Left lung (tissue), 10 donors: ENCODE results near the gene NCKAP5L. TPM values are rescaled to one million over a fixed set of nuclear protein-coding genes. Genes with fewer than 3 reads are reported as not detected.

ENCODE experiments used
- ATAC-seq: fragments of 200-7000 bp; cut with Tn5 transposase; one replicate; pipeline ENCODE4 v1.9.1; 2020; ENCODE audit warnings: moderate library complexity
- DNase-seq, 4 donors: peaks; one replicate each; pipeline ENCODE4 v3.0.0-alpha.2; 2013 to 2020
- H3K27ac ChIP-seq, 2 donors: fragments of 200-600 bp; sonication (generic) in 1 of 2; one replicate each; pipeline versions ENCODE4 v1.5.0 to v1.8.0; 2020 to 2021
- H3K27me3 ChIP-seq, 2 donors: fragments of 200-600 bp; sonication (generic) in 1 of 2; one replicate each; pipeline versions ENCODE4 v1.5.0 to v1.8.0; 2020 to 2021
- H3K36me3 ChIP-seq, 2 donors: fragments of 200-600 bp; sonication (generic) in 1 of 2; one replicate each; pipeline versions ENCODE4 v1.5.0 to v1.8.0; 2020 to 2021
- H3K4me1 ChIP-seq, 2 donors: fragments of 200-600 bp; one replicate each; pipeline ENCODE4 v1.8.0; 2021
- H3K4me3 ChIP-seq, 2 donors: fragments of 200-600 bp; sonication (generic) in 1 of 2; one replicate each; pipeline versions ENCODE4 v1.5.0 to v1.8.0; 2020 to 2021; ENCODE audit warnings: mild to moderate bottlenecking in 1 of 2
- H3K9me3 ChIP-seq, 2 donors: fragments of 200-600 bp; sonication (generic) in 1 of 2; one replicate each; pipeline versions ENCODE4 v1.5.0 to v1.8.0; 2020 to 2021
- intact Hi-C, 2 donors: fragments of 100-400 bp; cut with DNase I; formaldehyde crosslinking; loops; one replicate each; pipeline versions ENCODE4 v1.11.2 to v1.14.2; 2022
- polyA plus RNA-seq, 6 donors: library from polyadenylated mRNA; unstranded; fragments of 120-200 nt; gene quantifications; one replicate each; pipeline ENCODE4 v1.2.1, GENCODE V29; 2013; ENCODE audit not compliant: insufficient read length in 6 of 6
- total RNA-seq, 2 donors: library from RNA; stranded (reverse); fragmentation: NEBNext Ultra II Directional; extraction: Animal tissue kit (Norgen Biotek cat#: 25700); gene quantifications; one replicate each; pipeline ENCODE4 v1.2.1, GENCODE V29; 2021
- TF ChIP-seq, protein P1 (sequence below), 2 donors: fragments of 200-600 bp; sonication (generic) in 1 of 2; IDR thresholded peaks; one replicate each; pipeline versions ENCODE4 v1.5.0 to v1.8.0; 2021; ENCODE audit warnings: antibody characterized with exemption in 2 of 2
- donor health status: DM: no; HTN: yes; CAD: no.
- donor health status: DM: no; HTN: no; CAD: no.

The NCKAP5L gene
- total and polyA plus RNA-seq, 8 donors: 16.4 to 29.9 (median 21.9) TPM

- no peak for ATAC-seq
- no peaks in the 10 kb centered on the region for H3K9me3 ChIP-seq
- TF ChIP-seq, protein P1, sequence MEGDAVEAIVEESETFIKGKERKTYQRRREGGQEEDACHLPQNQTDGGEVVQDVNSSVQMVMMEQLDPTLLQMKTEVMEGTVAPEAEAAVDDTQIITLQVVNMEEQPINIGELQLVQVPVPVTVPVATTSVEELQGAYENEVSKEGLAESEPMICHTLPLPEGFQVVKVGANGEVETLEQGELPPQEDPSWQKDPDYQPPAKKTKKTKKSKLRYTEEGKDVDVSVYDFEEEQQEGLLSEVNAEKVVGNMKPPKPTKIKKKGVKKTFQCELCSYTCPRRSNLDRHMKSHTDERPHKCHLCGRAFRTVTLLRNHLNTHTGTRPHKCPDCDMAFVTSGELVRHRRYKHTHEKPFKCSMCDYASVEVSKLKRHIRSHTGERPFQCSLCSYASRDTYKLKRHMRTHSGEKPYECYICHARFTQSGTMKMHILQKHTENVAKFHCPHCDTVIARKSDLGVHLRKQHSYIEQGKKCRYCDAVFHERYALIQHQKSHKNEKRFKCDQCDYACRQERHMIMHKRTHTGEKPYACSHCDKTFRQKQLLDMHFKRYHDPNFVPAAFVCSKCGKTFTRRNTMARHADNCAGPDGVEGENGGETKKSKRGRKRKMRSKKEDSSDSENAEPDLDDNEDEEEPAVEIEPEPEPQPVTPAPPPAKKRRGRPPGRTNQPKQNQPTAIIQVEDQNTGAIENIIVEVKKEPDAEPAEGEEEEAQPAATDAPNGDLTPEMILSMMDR (IDR thresholded peaks at IDR 0.05): no peak
- DNase-seq: peak in 1 of 4 donors; percentile 31
- no peak overlapping the region for H3K27ac ChIP-seq
- intact Hi-C loops: no loop called here
- no peak overlapping the region for H3K4me3 ChIP-seq
- no peaks in the 10 kb centered on the region for H3K36me3 ChIP-seq
- peaks cover 20 to 29% of the 10 kb centered on the region in 2 donors for H3K4me1 ChIP-seq
- H3K27me3 ChIP-seq: no peaks in the 10 kb centered on the region
Measured at GRCh38 chr12:49871263-49871561, 43.0 kb upstream of the NCKAP5L start.

GRCh38 chr12:49870501-49871262 lies 42.5 kb upstream of the NCKAP5L start:
- DNase-seq: no peak
- Histone ChIP-seq H3K9me3 (no peaks in the 10 kb centered on the region), H3K4me1 (peaks cover 20 to 29% of the 10 kb centered on the region in 2 donors), H3K27ac (no peak overlapping the region), H3K4me3 (no peak overlapping the region), H3K36me3 (no peaks in the 10 kb centered on the region), H3K27me3 (no peaks in the 10 kb centered on the region)
- TF ChIP-seq, protein P1 (IDR thresholded peaks at IDR 0.05): no peak
- ATAC-seq: no peak
- intact Hi-C loops: no loop called here

DNA sequence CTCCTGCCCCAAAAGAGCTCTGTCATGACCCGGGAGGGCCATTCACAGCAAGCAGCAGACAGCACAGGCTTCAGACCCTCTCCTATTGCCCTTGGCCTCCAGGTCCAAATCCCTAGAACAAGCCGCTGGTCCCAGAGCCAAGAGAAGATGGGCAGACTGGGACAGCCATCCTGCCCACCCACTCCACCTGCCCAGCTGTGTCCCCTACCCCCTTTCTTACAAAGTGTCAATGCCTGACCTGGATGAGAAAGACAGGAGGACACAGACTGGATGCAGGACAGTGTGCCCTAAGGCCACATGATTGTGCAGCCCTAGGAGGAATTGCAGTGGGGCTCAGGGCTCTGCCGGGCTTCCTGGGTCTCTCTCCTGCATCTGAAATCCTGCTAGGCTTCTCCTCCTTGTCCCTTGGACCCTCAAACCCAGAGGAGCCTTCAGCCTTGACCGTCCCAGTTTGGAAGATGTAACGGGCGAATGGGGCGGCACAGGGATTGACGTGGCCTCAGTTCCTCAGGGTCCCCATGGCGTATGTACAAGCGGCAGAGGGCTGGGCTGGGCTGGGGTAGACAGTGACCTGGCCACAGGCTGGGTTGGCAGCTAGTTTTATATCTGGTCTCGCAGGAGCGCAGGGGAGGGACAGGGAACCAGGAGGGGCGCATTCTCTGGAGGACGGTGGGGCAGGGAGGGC lies 41.7 kb upstream of the NCKAP5L start:
- H3K4me1 ChIP-seq: peaks cover 20 to 29% of the 10 kb centered on the region in 2 donors

DNA sequence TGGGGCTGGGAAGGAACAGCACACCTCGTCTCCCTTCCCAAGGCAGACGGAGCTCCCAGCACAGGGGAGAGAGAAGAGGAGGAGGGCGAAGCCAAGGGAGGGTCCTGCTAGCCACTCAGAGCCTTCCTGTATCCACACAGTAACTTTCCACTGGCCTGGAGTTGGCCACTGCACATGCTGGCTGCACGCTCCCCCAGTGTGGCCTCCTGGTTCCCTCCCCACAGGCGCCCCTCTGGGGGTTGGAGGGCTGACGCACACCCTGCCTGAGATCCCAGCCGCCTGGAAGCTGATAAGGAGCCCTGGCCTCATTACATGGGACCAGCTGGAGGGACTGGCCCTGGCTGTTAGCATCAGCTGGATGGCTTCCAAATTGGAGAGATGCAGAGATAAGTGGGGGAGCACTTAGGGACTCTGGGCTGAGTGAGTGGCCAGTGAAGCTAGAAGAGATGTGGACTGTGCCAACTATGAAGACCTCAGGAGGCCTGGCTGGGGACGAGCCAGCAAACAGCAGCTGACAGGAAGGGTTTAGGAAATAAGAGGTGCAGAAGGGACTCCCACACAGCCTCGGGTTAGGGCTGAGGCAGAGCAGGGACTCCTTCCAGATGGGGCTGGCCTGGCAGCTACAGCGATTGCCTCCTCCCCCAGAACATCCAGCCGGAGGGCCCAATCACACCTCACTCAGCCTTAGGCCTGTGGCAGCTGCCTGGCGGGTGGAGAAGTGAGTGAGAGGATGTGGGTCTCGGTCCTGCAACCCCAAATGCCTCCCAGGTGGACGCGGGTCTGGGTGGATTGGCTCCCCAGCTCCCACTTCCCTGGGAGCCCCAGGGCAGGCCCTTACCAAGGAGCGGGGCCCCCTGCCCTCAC lies 41.0 kb upstream of the NCKAP5L start:
- TF ChIP-seq, protein P1 (IDR thresholded peaks at IDR 0.05): no peak

More for the DNA sequence above, 41.7 kb upstream of the NCKAP5L start:
- Histone ChIP-seq H3K9me3 (no peaks in the 10 kb centered on the region), H3K27me3 (no peaks in the 10 kb centered on the region), H3K27ac (no peak overlapping the region), H3K4me3 (no peak overlapping the region), H3K36me3 (no peaks in the 10 kb centered on the region)
- intact Hi-C loops: loop anchor here in 1 of 2 donors (10.0 kb wide), 1 partner anchor 75 kb away; no protein-coding TSS in a partner anchor
- ATAC-seq: no peak
- TF ChIP-seq, protein P1 (IDR thresholded peaks at IDR 0.05): no peak
- DNase-seq: peak in 1 of 4 donors; percentile 48

More for the DNA sequence above, 41.0 kb upstream of the NCKAP5L start:
- ATAC-seq: peak; percentile 60
- no peak overlapping the region for H3K4me3 ChIP-seq
- no peaks in the 10 kb centered on the region for H3K36me3 ChIP-seq
- peaks cover 20 to 29% of the 10 kb centered on the region in 2 donors for H3K4me1 ChIP-seq
- H3K9me3 ChIP-seq: no peaks in the 10 kb centered on the region
- no peak overlapping the region for H3K27ac ChIP-seq
- DNase-seq: peak; percentile 70 to 98 (median 88)
- intact Hi-C loops: loop anchor here in 1 of 2 donors (10.0 kb wide), 1 partner anchor 76 kb away; no protein-coding TSS in a partner anchor
- H3K27me3 ChIP-seq: no peaks in the 10 kb centered on the region
